SK-N-SH (cell line): ENCODE results near the gene PSMB4. TPM values are rescaled to one million over a fixed set of nuclear protein-coding genes. Genes with fewer than 3 reads are reported as not detected.

Experiments used
- CTCF ChIA-PET: fragments of 300-600, 350-600 bp; formaldehyde crosslinking; extraction: SDS; loops from one replicate; lab custom pipeline; 2021; lab: Yijun Ruan, JAX
- POLR2A ChIA-PET: fragments of 350-600 bp; sonication (Branson Sonifier 250); formaldehyde crosslinking; extraction: SDS; loops from one replicate; lab custom pipeline; 2020; ENCODE audit warnings: antibody characterized with exemption, inconsistent platforms; lab: Yijun Ruan, JAX
- DNase-seq: peaks from one replicate; pipeline ENCODE4 v3.0.0; 2012
- H2AFZ ChIP-seq: fragments of 200-600 bp; sonication (generic); 2 replicates; pipeline ENCODE4 v1.8.1; 2016; ENCODE audit warnings: antibody characterized with exemption, mild to moderate bottlenecking, low read depth
- H3F3A ChIP-seq: fragments of 200-600 bp; sonication (generic); replicated peaks from 2 replicates; pipeline ENCODE3; 2016; ENCODE audit warnings: antibody characterized with exemption, mild to moderate bottlenecking; ENCODE audit not compliant: insufficient read depth
- H3K27ac ChIP-seq, 2 experiments: fragments of 200-500 bp in 1 of 2; fragments of 200-600 bp in 1 of 2; sonication (Bioruptor generic) in 1 of 2; sonication (generic), shearing (Covaris generic) in 1 of 2; 2 replicates each; pipeline versions ENCODE4 v1.5.1 to v1.6.1; 2014 to 2016; ENCODE audit warnings: low read depth in 2 of 2, inconsistent platforms in 1 of 2, low read length in 1 of 2, mild to moderate bottlenecking in 1 of 2, mixed read lengths in 1 of 2
- H3K27me3 ChIP-seq: fragments of 200-600 bp; sonication (generic), shearing (Covaris generic); 2 replicates; pipeline ENCODE4 v1.6.1; 2016; ENCODE audit warnings: mixed run types; ENCODE audit not compliant: insufficient read depth
- H3K36me3 ChIP-seq, 2 experiments: fragments of 200-500 bp in 1 of 2; fragments of 200-600 bp in 1 of 2; sonication (Bioruptor generic) in 1 of 2; sonication (generic) in 1 of 2; replicated peaks in 1 of 2; 2 replicates each; pipeline versions ENCODE3 to v1.5.1; 2014 to 2016; ENCODE audit warnings: low read length in 1 of 2, mild to moderate bottlenecking in 1 of 2; ENCODE audit not compliant: insufficient read depth in 2 of 2, control insufficient read depth in 1 of 2
- H3K4me1 ChIP-seq, 2 experiments: fragments of 200-500 bp in 1 of 2; fragments of 200-600 bp in 1 of 2; sonication (Bioruptor generic) in 1 of 2; sonication (generic), shearing (Covaris generic) in 1 of 2; 2 replicates each; pipeline versions ENCODE4 v1.5.1 to v1.6.1; 2014 to 2016; ENCODE audit warnings: low read depth in 1 of 2, low read length in 1 of 2, mixed run types in 1 of 2; ENCODE audit not compliant: insufficient read depth in 2 of 2, control insufficient read depth in 1 of 2
- H3K4me2 ChIP-seq: fragments of 200-600 bp; sonication (generic), shearing (Covaris generic); 2 replicates; pipeline ENCODE4 v1.6.1; 2017; ENCODE audit warnings: mixed run types
- H3K4me3 ChIP-seq, 2 experiments: fragments of 200-500 bp in 1 of 2; fragments of 200-600 bp in 1 of 2; sonication (Bioruptor generic) in 1 of 2; sonication (generic), shearing (Covaris generic) in 1 of 2; 2 replicates each; pipeline versions ENCODE4 v1.5.1 to v1.8.1; 2014 to 2016; ENCODE audit warnings: low read depth in 2 of 2, inconsistent platforms in 1 of 2, low read length in 1 of 2, mild to moderate bottlenecking in 1 of 2, mixed read lengths in 1 of 2, moderate library complexity in 1 of 2
- H3K79me2 ChIP-seq: fragments of 200-600 bp; sonication (generic); 2 replicates; pipeline ENCODE4 v1.8.1; 2017; ENCODE audit warnings: mild to moderate bottlenecking; ENCODE audit not compliant: insufficient read depth
- H3K9ac ChIP-seq: fragments of 200-600 bp; sonication (generic); 2 replicates; pipeline ENCODE4 v1.6.1; 2017; ENCODE audit warnings: mixed run types
- H3K9me2 ChIP-seq: fragments of 200-600 bp; sonication (generic); 2 replicates; pipeline ENCODE4 v1.6.1; 2017; ENCODE audit warnings: mixed run types
- H3K9me3 ChIP-seq: fragments of 200-600 bp; sonication (generic); 2 replicates; pipeline ENCODE4 v1.6.1; 2017; ENCODE audit warnings: mixed run types, mild to moderate bottlenecking, moderate library complexity
- H4K20me1 ChIP-seq: fragments of 200-600 bp; sonication (generic); 2 replicates; pipeline ENCODE4 v1.6.1; 2017; ENCODE audit warnings: mild to moderate bottlenecking, mixed run types; ENCODE audit not compliant: insufficient read depth
- CHD2 ChIP-seq: fragments of 150-350 bp; IDR thresholded peaks from 2 replicates; pipeline ENCODE4 v1.6.1; 2018; ENCODE audit warnings: low read length; ENCODE audit not compliant: partially characterized antibody
- CTCF ChIP-seq: fragments of 200-600 bp; sonication (generic); IDR thresholded peaks from 2 replicates; pipeline ENCODE4 v1.6.1; 2017; ENCODE audit warnings: antibody characterized with exemption, mild to moderate bottlenecking, moderate library complexity
- ELF1 ChIP-seq: IDR thresholded peaks from 2 replicates; pipeline ENCODE4 v1.4.0; 2012
- EP300 ChIP-seq, 2 experiments: IDR thresholded peaks; 2 replicates each; pipeline versions ENCODE4 v1.4.0 to v1.6.1; 2012; ENCODE audit warnings: borderline replicate concordance in 1 of 2, low read depth in 1 of 2, low read length in 1 of 2
- EZH2phosphoT487 ChIP-seq: fragments of 200-600 bp; sonication (generic); IDR thresholded peaks from 2 replicates; pipeline ENCODE4 v1.6.1; 2017; ENCODE audit warnings: low read depth, mixed run types, mild to moderate bottlenecking, antibody characterized with exemption, moderate library complexity, borderline replicate concordance
- FOSL2 ChIP-seq: IDR thresholded peaks from 2 replicates; pipeline ENCODE4 v1.4.0; 2012; ENCODE audit warnings: low read depth, mild to moderate bottlenecking, moderate library complexity, borderline replicate concordance
- FOXJ3 ChIP-seq: sonication (generic); formaldehyde crosslinking; IDR thresholded peaks from 2 replicates; pipeline ENCODE4 v1.5.1; 2020; ENCODE audit warnings: mild to moderate bottlenecking, missing genetic modification reagents
- GABPA ChIP-seq: IDR thresholded peaks from 2 replicates; pipeline ENCODE4 v1.4.0; 2012; ENCODE audit warnings: low read depth, mild to moderate bottlenecking
- IRF3 ChIP-seq: fragments of 150-350 bp; IDR thresholded peaks from 2 replicates; pipeline ENCODE4 v1.6.1; 2016; ENCODE audit warnings: mild to moderate bottlenecking, low read depth, low read length
- JUND ChIP-seq: IDR thresholded peaks from 2 replicates; pipeline ENCODE4 v1.4.0; 2012
- MXI1 ChIP-seq: IDR thresholded peaks from 2 replicates; pipeline ENCODE4 v1.6.1; 2012; ENCODE audit warnings: mild to moderate bottlenecking, low read depth, low read length, improper control_type of control experiment
- PBX3 ChIP-seq: IDR thresholded peaks from 2 replicates; pipeline ENCODE4; 2012
- POLR2AphosphoS5 ChIP-seq: IDR thresholded peaks from 2 replicates; pipeline ENCODE4 v1.6.1; 2012; ENCODE audit warnings: low read depth, low read length
- REST ChIP-seq: IDR thresholded peaks from 2 replicates; pipeline ENCODE4 v1.6.1; 2012; ENCODE audit warnings: mild to moderate bottlenecking, low read depth, low read length, moderate library complexity
- RXRA ChIP-seq: IDR thresholded peaks from 2 replicates; pipeline ENCODE4 v1.4.0; 2012; ENCODE audit warnings: low read depth, mild to moderate bottlenecking, borderline replicate concordance
- SMC3 ChIP-seq: IDR thresholded peaks from 2 replicates; pipeline ENCODE4 v1.6.1; 2012; ENCODE audit warnings: low read depth, low read length, improper control_type of control experiment
- TAF1 ChIP-seq: IDR thresholded peaks from 2 replicates; pipeline ENCODE4 v1.6.1; 2012; ENCODE audit warnings: low read depth, mild to moderate bottlenecking, low read length, moderate library complexity, borderline replicate concordance
- polyA plus RNA-seq, 3 experiments: library from polyadenylated mRNA; depleted of rRNA; stranded (reverse); fragments of >200 nt; gene quantifications; 2 replicates each; pipeline ENCODE4 v1.2.3, GENCODE V29; 2012

PSMB4 gene
- polyA plus RNA-seq, 1 of the 3 experiments (the other 2 are of a cell fraction) = 716 TPM

- TF ChIP-seq REST (no peak), EP300 (IDR thresholded peaks at IDR 0.05; ENCODE audit: borderline replicate concordance in 1 of 2, low read depth in 1 of 2, low read length in 1 of 2) (no peak), FOSL2 (no peak), CHD2 (no peak), IRF3 (no peak), RXRA (no peak)
These were observed 7.9 kb downstream of the PSMB4 start (continued) for GRCh38 chr1:151407304-151407703.

- ChIA-PET POLR2A (no interaction called here), CTCF (interaction anchor here (1.5 kb wide), 1 partner anchor 9 kb away, joined by 3 read pairs; no protein-coding TSS in a partner anchor)
- no peak overlapping the region for H3K4me2 ChIP-seq
- TF ChIP-seq CHD2 (no peak), ELF1 (no peak), TAF1 (no peak), GABPA (no peak), FOSL2 (peak; percentile 6; the same call in 1 of the 2 replicates), EZH2phosphoT487 (no peak), PBX3 (peak; percentile 28; the same call in 1 of the 2 replicates), MXI1 (no peak), FOXJ3 (CRISPR knock-in tag) (no peak), POLR2AphosphoS5 (no peak), CTCF (no peak), SMC3 (no peak), JUND (no peak)
- H2AFZ ChIP-seq = no peak overlapping the region
- no peaks in the 10 kb centered on the region for H3K9me2 ChIP-seq
- H3K27ac ChIP-seq = no peak overlapping the region
- H3K4me1 ChIP-seq = no peaks in the 10 kb centered on the region; a peak in 1 of 4 replicates
- no peak overlapping the region for H3K4me3 ChIP-seq
- no peaks in the 10 kb centered on the region for H3K79me2 ChIP-seq
- H4K20me1 ChIP-seq = no peaks in the 10 kb centered on the region
- peaks cover 50 to 87% of the 10 kb centered on the region in 2 experiments for H3K36me3 ChIP-seq
- no peak for DNase-seq
- no peaks in the 10 kb centered on the region for H3K9me3 ChIP-seq
- H3K9ac ChIP-seq = no peak overlapping the region
- peaks cover 27% of the 10 kb centered on the region for H3F3A ChIP-seq
- H3K27me3 ChIP-seq = no peaks in the 10 kb centered on the region
These were observed 9.5 kb downstream of the PSMB4 start for GRCh38 chr1:151408891-151409290.
